GM12878 (cell line): ENCODE measurements around the gene EXOC3L1. TPM values are rescaled to one million over a fixed set of nuclear protein-coding genes. Genes with fewer than 3 reads are reported as not detected.

ENCODE experiments used
- CBX5 ChIP-seq: sonication (generic); IDR thresholded peaks from 2 replicates; pipeline ENCODE4 v1.6.1; 2016; ENCODE audit warnings: low read depth, moderate library complexity, mild to moderate bottlenecking, inconsistent platforms
- CREB1 ChIP-seq: IDR thresholded peaks from 2 replicates; pipeline ENCODE4 v1.6.1; 2012; ENCODE audit warnings: low read depth, mild to moderate bottlenecking, inconsistent platforms
- CTCF ChIP-seq, 3 experiments: IDR thresholded peaks in 2 of 3; conservative IDR thresholded peaks in 1 of 3; 2 replicates each; pipeline ENCODE4 v1.5.1; 2011; ENCODE audit warnings: low read depth in 3 of 3, low read length in 3 of 3, mild to moderate bottlenecking in 3 of 3, control low read depth in 2 of 3, moderate library complexity in 2 of 3, inconsistent platforms in 1 of 3, mixed read lengths in 1 of 3; ENCODE audit not compliant: control insufficient read depth in 2 of 3, insufficient read depth in 1 of 3; ENCODE audit errors: extremely low read depth in 1 of 3
- DPF2 ChIP-seq: fragments of 450-650 bp; IDR thresholded peaks from 2 replicates; pipeline ENCODE4 v1.6.1; 2017; ENCODE audit warnings: mild to moderate bottlenecking
- E4F1 ChIP-seq: fragments of 450-650 bp; IDR thresholded peaks from 2 replicates; pipeline ENCODE4 v1.6.1; 2018; ENCODE audit warnings: borderline replicate concordance, mild to moderate bottlenecking; ENCODE audit not compliant: partially characterized antibody
- FOS ChIP-seq: IDR thresholded peaks from 3 replicates; pipeline ENCODE4 v1.6.1; 2011; ENCODE audit warnings: borderline replicate concordance; ENCODE audit not compliant: insufficient read length; ENCODE audit errors: extremely low read depth
- KDM1A ChIP-seq: fragments of 200-600 bp; sonication (generic); IDR thresholded peaks from 2 replicates; pipeline ENCODE4 v1.6.1; 2016; ENCODE audit warnings: borderline replicate concordance
- NBN ChIP-seq: fragments of 450-650 bp; IDR thresholded peaks from 2 replicates; pipeline ENCODE4 v1.6.1; 2016
- NR2C2 ChIP-seq: IDR thresholded peaks from 2 replicates; pipeline ENCODE4 v1.6.1; 2011; ENCODE audit warnings: borderline replicate concordance, low read depth; ENCODE audit not compliant: control insufficient read depth, insufficient read length
- POU2F2 ChIP-seq: IDR thresholded peaks from 3 replicates; pipeline ENCODE4 v1.6.1; 2011; ENCODE audit warnings: low read depth, mild to moderate bottlenecking, low read length, borderline replicate concordance
- RELA ChIP-seq: fragments of 450-650 bp; IDR thresholded peaks from 2 replicates; pipeline ENCODE4 v1.8.0; 2014; ENCODE audit warnings: borderline replicate concordance; ENCODE audit not compliant: partially characterized antibody
- SKIL ChIP-seq: fragments of 450-650 bp; IDR thresholded peaks from 2 replicates; pipeline ENCODE4 v1.6.1; 2017; ENCODE audit warnings: mild to moderate bottlenecking, low read depth, inconsistent platforms; ENCODE audit not compliant: poor library complexity, severe bottlenecking
- SPI1 ChIP-seq: IDR thresholded peaks from 2 replicates; pipeline ENCODE4 v1.6.1; 2011; ENCODE audit warnings: low read depth, mild to moderate bottlenecking, low read length, moderate library complexity, borderline replicate concordance; ENCODE audit not compliant: insufficient read depth
- SRF ChIP-seq, 2 experiments: IDR thresholded peaks; 2 replicates each; pipeline ENCODE4 v1.6.1; 2011; ENCODE audit warnings: low read depth in 2 of 2, low read length in 2 of 2, mild to moderate bottlenecking in 1 of 2, moderate library complexity in 1 of 2
- ZBTB33 ChIP-seq: fragments of 450-650 bp; IDR thresholded peaks from 2 replicates; pipeline ENCODE4 v1.6.1; 2017; ENCODE audit warnings: mild to moderate bottlenecking
- ZNF687 ChIP-seq: fragments of 450-650 bp; IDR thresholded peaks from 2 replicates; pipeline ENCODE4 v1.6.1; 2017; ENCODE audit warnings: mild to moderate bottlenecking, moderate library complexity
- polyA plus RNA-seq, 11 experiments: library from polyadenylated mRNA; depleted of rRNA in 4 of 11; unstranded in 6 of 11; stranded (reverse) in 5 of 11; fragments of >200 nt; fragmentation: Nextera tagmentation in 4 of 11; fragmentation: Illumina TruSeq in 1 of 11; extraction: Ambion mirVana in 4 of 11; extraction: Trizol in 1 of 11; gene quantifications; 1 replicate in 1 of 11; 2 replicates in 10 of 11; pipeline versions ENCODE4 v1.2.1 to v1.2.3, GENCODE V29; 2011 to 2016; ENCODE audit warnings: inconsistent platforms in 2 of 11, missing spikeins in 2 of 11, low read depth in 1 of 11
- total RNA-seq, 4 experiments: library from RNA; depleted of rRNA in 3 of 4; stranded (reverse); fragments of >200 nt in 3 of 4; fragmentation: Illumina TruSeq in 1 of 4; extraction: Trizol in 1 of 4; gene quantifications; 2 replicates each; pipeline versions ENCODE4 v1.2.1 to v1.2.3, GENCODE V29; 2013 to 2021

The EXOC3L1 gene
- total and polyA plus RNA-seq, 10 of the 15 experiments (the other 5 are each of a cell fraction or from before 2014, with no cell fraction given): 0.07 to 0.42 TPM; not detected in 8

- TF ChIP-seq E4F1: peak; percentile 76
- no peak for TF ChIP-seq NR2C2
- peak; percentile 73 for TF ChIP-seq NBN
- TF ChIP-seq SRF (IDR thresholded peaks at IDR 0.05; ENCODE audit: low read depth in 2 of 2, low read length in 2 of 2): 0 out of 4 replicates have a peak, but pooled peaks have one; percentile 21 to 30
- peak; percentile 72; the same call in 1 of the 2 replicates for TF ChIP-seq CREB1
- TF ChIP-seq CBX5: no peak
- no peak for TF ChIP-seq CTCF (IDR thresholded peaks at IDR 0.05 in 2 of 3, conservative IDR thresholded peaks at IDR 0.05 in 1 of 3; ENCODE audit: control insufficient read depth in 2 of 3, extremely low read depth in 1 of 3, insufficient read depth in 1 of 3, low read depth in 3 of 3, low read length in 3 of 3)
- TF ChIP-seq SPI1: peak; percentile 78
- peak; percentile 73; the same call in 1 of the 2 replicates for TF ChIP-seq DPF2
- no peak for TF ChIP-seq SKIL
- no peak for TF ChIP-seq KDM1A
- no peak for TF ChIP-seq FOS
- no peak for TF ChIP-seq RELA
- TF ChIP-seq ZBTB33: no peak
- TF ChIP-seq ZNF687: peak; percentile 70
- 0 out of 3 replicates have a peak, but pooled peaks have one; percentile 25 for TF ChIP-seq POU2F2
These were observed 2.2 kb upstream of the EXOC3L1 start, which contains the start of gene E2F4 (continued) for GRCh38 chr16:67191995-67192681.
